ENCODE results near the gene TMEM11.

DNA sequence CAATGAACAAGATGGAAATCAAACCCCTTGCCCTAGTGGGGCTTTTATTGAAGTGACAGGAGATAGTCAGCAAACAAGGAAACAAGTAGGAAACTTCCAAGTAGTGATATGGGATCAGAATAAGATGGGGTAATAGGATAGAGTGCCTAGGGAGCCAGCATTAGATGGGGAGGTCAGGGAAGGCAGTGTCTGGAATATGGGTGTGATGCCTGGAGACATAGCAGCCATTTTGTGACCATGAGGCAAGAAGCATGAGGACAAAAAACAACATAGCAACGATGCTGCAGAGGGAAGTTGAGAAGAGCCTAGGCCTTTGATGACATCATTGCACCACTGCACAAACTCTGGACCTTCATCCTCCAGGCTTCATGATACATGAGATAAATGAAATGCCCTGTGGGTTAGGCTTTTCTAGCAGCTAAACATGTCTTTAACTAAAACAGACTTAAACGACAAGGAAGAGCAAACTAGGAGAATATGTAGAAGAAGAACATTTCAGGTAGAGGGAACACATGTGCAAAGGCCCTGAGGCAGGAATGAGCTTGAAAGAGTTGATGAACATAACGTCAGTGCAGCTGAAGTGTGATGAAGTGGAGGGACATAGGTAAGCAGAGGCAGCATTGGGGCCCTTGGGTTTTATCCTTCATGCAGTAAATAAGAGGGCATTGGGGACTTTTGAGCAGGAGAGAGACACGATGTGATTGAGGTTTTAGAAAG lies 18.2 kb upstream of the TMEM11 start:
- TF ChIP-seq, protein P1, sequence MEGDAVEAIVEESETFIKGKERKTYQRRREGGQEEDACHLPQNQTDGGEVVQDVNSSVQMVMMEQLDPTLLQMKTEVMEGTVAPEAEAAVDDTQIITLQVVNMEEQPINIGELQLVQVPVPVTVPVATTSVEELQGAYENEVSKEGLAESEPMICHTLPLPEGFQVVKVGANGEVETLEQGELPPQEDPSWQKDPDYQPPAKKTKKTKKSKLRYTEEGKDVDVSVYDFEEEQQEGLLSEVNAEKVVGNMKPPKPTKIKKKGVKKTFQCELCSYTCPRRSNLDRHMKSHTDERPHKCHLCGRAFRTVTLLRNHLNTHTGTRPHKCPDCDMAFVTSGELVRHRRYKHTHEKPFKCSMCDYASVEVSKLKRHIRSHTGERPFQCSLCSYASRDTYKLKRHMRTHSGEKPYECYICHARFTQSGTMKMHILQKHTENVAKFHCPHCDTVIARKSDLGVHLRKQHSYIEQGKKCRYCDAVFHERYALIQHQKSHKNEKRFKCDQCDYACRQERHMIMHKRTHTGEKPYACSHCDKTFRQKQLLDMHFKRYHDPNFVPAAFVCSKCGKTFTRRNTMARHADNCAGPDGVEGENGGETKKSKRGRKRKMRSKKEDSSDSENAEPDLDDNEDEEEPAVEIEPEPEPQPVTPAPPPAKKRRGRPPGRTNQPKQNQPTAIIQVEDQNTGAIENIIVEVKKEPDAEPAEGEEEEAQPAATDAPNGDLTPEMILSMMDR (IDR thresholded peaks at IDR 0.05), result no peak
- no peak for TF ChIP-seq EZH2 (IDR thresholded peaks at IDR 0.05; ENCODE audit: borderline replicate concordance, insufficient read depth, low read depth, low read length, poor library complexity, severe bottlenecking)
